GM12891 (cell line): ENCODE results near the gene TNFRSF1B.

Experiments used
- PAX5 ChIP-seq: IDR thresholded peaks from 2 replicates; pipeline ENCODE4 v1.6.1; 2011; ENCODE audit warnings: low read length, moderate library complexity, mild to moderate bottlenecking; ENCODE audit not compliant: insufficient read depth, severe bottlenecking
- POLR2A ChIP-seq: IDR thresholded peaks from 2 replicates; pipeline ENCODE4 v1.6.1; 2011; ENCODE audit warnings: low read depth, low read length, control low read depth
- POLR2AphosphoS5 ChIP-seq: IDR thresholded peaks from 2 replicates; pipeline ENCODE4 v1.6.1; 2011; ENCODE audit warnings: low read depth, low read length, control low read depth
- POU2F2 ChIP-seq: IDR thresholded peaks from 2 replicates; pipeline ENCODE4 v1.6.1; 2011; ENCODE audit warnings: low read depth, mild to moderate bottlenecking, control low read depth, low read length, moderate library complexity
- SPI1 ChIP-seq: IDR thresholded peaks from 2 replicates; pipeline ENCODE4 v1.6.1; 2011; ENCODE audit warnings: low read depth, low read length, control low read depth
- TAF1 ChIP-seq: IDR thresholded peaks from 2 replicates; pipeline ENCODE4 v1.6.1; 2011; ENCODE audit warnings: low read depth, low read length, control low read depth

DNA sequence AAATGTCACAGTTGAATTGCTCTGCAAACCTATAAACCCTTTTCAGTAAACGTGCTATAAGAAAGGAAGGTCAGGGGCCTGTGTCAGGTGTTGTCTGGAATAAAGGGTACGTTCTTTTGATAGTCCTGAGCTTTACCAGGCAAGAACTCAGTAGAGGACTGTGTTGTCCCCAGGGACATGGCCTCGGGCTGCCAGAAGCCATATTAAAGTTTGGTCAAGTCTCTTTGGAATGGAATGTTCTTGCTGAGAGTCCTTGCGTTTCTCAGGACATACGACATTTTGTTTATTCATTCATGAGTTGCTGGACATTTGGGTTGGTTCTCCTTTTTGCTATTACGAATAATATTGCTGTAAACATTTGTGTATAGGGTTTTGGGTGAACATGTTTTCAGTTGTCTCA lies 79.8 kb downstream of the TNFRSF1B start:
- TF ChIP-seq POLR2A (no peak), POLR2AphosphoS5 (no peak), SPI1 (no peak), TAF1 (no peak), PAX5 (no peak), POU2F2 (no peak)
